Tibial nerve (tissue), 3 donors: Measurements from ENCODE around the gene VMP1.
A peak's percentile ranks its signal among the peaks of the same experiment; 100 is the strongest.

Experiments used
- POLR2A ChIP-seq, 2 donors: fragments of 450-650 bp; IDR thresholded peaks; one replicate each; pipeline ENCODE4 v1.6.1; 2017; ENCODE audit warnings: antibody characterized with exemption in 2 of 2, mild to moderate bottlenecking in 2 of 2, moderate library complexity in 2 of 2
- TF ChIP-seq, protein P1 (sequence below), 5 experiments: fragments of 200-600 bp in 3 of 5; fragments of 450-650 bp in 2 of 5; sonication (generic) in 3 of 5; IDR thresholded peaks; one replicate each; pipeline ENCODE4 v1.5.1; 2016 to 2019; ENCODE audit warnings: antibody characterized with exemption in 5 of 5, mild to moderate bottlenecking in 3 of 5, moderate library complexity in 2 of 5

DNA sequence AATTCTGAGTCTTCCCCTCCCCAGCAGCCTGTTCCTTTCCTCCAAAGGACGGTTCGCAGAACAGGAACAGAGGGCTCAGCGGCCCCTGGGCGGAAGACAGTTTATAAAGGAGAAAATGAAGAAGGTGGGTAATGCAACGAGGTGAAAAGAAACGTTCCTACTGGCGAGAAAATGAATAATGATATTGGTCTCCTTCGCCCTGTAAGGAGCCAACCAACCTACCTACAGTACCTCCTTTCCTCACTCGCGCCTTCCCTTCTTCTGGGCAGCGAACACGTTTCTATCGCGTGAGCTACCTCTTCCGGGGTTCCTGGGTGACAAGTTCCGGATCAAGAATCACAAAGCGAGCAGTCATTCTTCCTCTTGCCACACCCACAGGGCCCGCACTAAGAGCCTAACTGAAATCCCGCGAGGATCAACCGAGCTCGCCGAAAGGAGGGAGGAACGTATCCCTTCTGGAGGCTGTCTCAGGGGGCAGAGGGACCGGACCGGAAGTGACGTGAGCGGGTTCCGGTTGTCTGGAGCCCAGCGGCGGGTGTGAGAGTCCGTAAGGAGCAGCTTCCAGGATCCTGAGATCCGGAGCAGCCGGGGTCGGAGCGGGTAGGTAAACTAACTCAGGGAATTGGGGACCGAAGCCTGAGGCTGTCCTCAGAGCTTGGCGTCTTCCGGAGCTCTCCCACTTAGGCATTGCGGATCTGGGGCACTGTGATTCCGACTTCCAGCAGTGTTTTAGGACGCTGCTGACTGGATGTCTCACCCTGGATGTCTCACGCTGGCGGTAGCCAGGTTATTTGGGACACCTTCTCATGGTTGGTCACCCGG is at the start of gene VMP1, which contains the start of gene PTRH2:
- TF ChIP-seq, protein P1, sequence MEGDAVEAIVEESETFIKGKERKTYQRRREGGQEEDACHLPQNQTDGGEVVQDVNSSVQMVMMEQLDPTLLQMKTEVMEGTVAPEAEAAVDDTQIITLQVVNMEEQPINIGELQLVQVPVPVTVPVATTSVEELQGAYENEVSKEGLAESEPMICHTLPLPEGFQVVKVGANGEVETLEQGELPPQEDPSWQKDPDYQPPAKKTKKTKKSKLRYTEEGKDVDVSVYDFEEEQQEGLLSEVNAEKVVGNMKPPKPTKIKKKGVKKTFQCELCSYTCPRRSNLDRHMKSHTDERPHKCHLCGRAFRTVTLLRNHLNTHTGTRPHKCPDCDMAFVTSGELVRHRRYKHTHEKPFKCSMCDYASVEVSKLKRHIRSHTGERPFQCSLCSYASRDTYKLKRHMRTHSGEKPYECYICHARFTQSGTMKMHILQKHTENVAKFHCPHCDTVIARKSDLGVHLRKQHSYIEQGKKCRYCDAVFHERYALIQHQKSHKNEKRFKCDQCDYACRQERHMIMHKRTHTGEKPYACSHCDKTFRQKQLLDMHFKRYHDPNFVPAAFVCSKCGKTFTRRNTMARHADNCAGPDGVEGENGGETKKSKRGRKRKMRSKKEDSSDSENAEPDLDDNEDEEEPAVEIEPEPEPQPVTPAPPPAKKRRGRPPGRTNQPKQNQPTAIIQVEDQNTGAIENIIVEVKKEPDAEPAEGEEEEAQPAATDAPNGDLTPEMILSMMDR (IDR thresholded peaks at IDR 0.05), result peak in 1 of 5 experiments; percentile 19
- TF ChIP-seq POLR2A (IDR thresholded peaks at IDR 0.05), result peak; percentile 77 to 90
